ENCODE results near the gene YES1. TPM values are rescaled to one million over a fixed set of nuclear protein-coding genes. Genes with fewer than 3 reads are reported as not detected.

YES1 gene
- total RNA-seq, 2 experiments from 2014 or later: not detected

- CTCF ChIA-PET (ENCODE audit: unreplicated experiment): no interaction called here
- no peaks in the 10 kb centered on the region for H3K36me3 ChIP-seq (ENCODE audit: insufficient read depth, low read length)
- no peak overlapping the region for H2AFZ ChIP-seq (ENCODE audit: low read length)
- POLR2A ChIA-PET: no interaction called here
- intact Hi-C loops (cut with micrococcal nuclease; ENCODE audit: unreplicated experiment): no loop called here
- H3K27ac ChIP-seq (ENCODE audit: low read depth, low read length, poor library complexity, severe bottlenecking): no peak overlapping the region
- no peak overlapping the region for H3K4me3 ChIP-seq (ENCODE audit: low read depth, low read length, poor library complexity, severe bottlenecking)
- BruUV-seq (replicated peaks): no TSS peak
- H4K20me1 ChIP-seq (ENCODE audit: insufficient read depth, low read length): no peaks in the 10 kb centered on the region
- no peak for TF ChIP-seq EZH2phosphoT487 (IDR thresholded peaks at IDR 0.05; ENCODE audit: borderline replicate concordance, low read depth, low read length)
- no peak for TF ChIP-seq CTCF (conservative IDR thresholded peaks at IDR 0.05; ENCODE audit: low read length)
- H3K79me2 ChIP-seq (ENCODE audit: insufficient read depth, low read depth, low read length): no peaks in the 10 kb centered on the region
- H3K9me2 ChIP-seq (ENCODE audit: insufficient read depth, low read length): no peaks in the 10 kb centered on the region
- H3K4me1 ChIP-seq (ENCODE audit: insufficient read depth, low read length, poor library complexity, severe bottlenecking): no peaks in the 10 kb centered on the region
- no peak overlapping the region for H3K4me2 ChIP-seq (ENCODE audit: low read length)
- no peaks in the 10 kb centered on the region for H3K9me3 ChIP-seq (ENCODE audit: low read length)
- DNase-seq (ENCODE audit: low spot score): no peak
These were observed 33.2 kb upstream of the YES1 start for GRCh38 chr18:845152-845819.

GRCh38 chr18:841647-842370 is 29.8 kb upstream of the YES1 start:
- no peak for TF ChIP-seq CTCF (conservative IDR thresholded peaks at IDR 0.05; ENCODE audit: low read length)
- no peak for TF ChIP-seq EZH2phosphoT487 (IDR thresholded peaks at IDR 0.05; ENCODE audit: borderline replicate concordance, low read depth, low read length)
- no peak overlapping the region for H2AFZ ChIP-seq (ENCODE audit: low read length)
- BruUV-seq (replicated peaks): no TSS peak
- intact Hi-C loops (cut with micrococcal nuclease; ENCODE audit: unreplicated experiment): no loop called here
- no peaks in the 10 kb centered on the region for H3K9me3 ChIP-seq (ENCODE audit: low read length)
- ChIA-PET POLR2A (no interaction called here), CTCF (ENCODE audit: unreplicated experiment) (interaction anchor here (0.8 kb wide), 1 partner anchor 224 kb away, joined by 3 read pairs; no protein-coding TSS in a partner anchor)
- DNase-seq (ENCODE audit: low spot score): no peak
- no peak overlapping the region for H3K27ac ChIP-seq (ENCODE audit: low read depth, low read length, poor library complexity, severe bottlenecking)
- no peak overlapping the region for H3K4me2 ChIP-seq (ENCODE audit: low read length)
- no peaks in the 10 kb centered on the region for H3K36me3 ChIP-seq (ENCODE audit: insufficient read depth, low read length)
- no peaks in the 10 kb centered on the region for H3K9me2 ChIP-seq (ENCODE audit: insufficient read depth, low read length)
- H4K20me1 ChIP-seq (ENCODE audit: insufficient read depth, low read length): no peaks in the 10 kb centered on the region
- H3K4me1 ChIP-seq (ENCODE audit: insufficient read depth, low read length, poor library complexity, severe bottlenecking): no peaks in the 10 kb centered on the region
- no peak overlapping the region for H3K4me3 ChIP-seq (ENCODE audit: low read depth, low read length, poor library complexity, severe bottlenecking)
- no peaks in the 10 kb centered on the region for H3K79me2 ChIP-seq (ENCODE audit: insufficient read depth, low read depth, low read length)

- no TSS peak for BruUV-seq (replicated peaks)
- Histone ChIP-seq H3K4me1 (ENCODE audit: insufficient read depth, low read length, poor library complexity, severe bottlenecking) (no peaks in the 10 kb centered on the region), H3K4me2 (ENCODE audit: low read length) (no peak overlapping the region), H3K4me3 (ENCODE audit: low read depth, low read length, poor library complexity, severe bottlenecking) (no peak overlapping the region), H3K36me3 (ENCODE audit: insufficient read depth, low read length) (no peaks in the 10 kb centered on the region), H3K79me2 (ENCODE audit: insufficient read depth, low read depth, low read length) (no peaks in the 10 kb centered on the region), H3K9me3 (ENCODE audit: low read length) (no peaks in the 10 kb centered on the region), H4K20me1 (ENCODE audit: insufficient read depth, low read length) (no peaks in the 10 kb centered on the region), H3K27ac (ENCODE audit: low read depth, low read length, poor library complexity, severe bottlenecking) (no peak overlapping the region), H3K9me2 (ENCODE audit: insufficient read depth, low read length) (no peaks in the 10 kb centered on the region), H2AFZ (ENCODE audit: low read length) (no peak overlapping the region)
- intact Hi-C loops (cut with micrococcal nuclease; ENCODE audit: unreplicated experiment): no loop called here
- CTCF ChIA-PET (ENCODE audit: unreplicated experiment): no interaction called here
- no peak for DNase-seq (ENCODE audit: low spot score)
- no peak for TF ChIP-seq CTCF (conservative IDR thresholded peaks at IDR 0.05; ENCODE audit: low read length)
- TF ChIP-seq EZH2phosphoT487 (IDR thresholded peaks at IDR 0.05; ENCODE audit: borderline replicate concordance, low read depth, low read length): no peak
- POLR2A ChIA-PET: interaction anchor here (0.6 kb wide), 1 partner anchor 17 kb away, joined by 3 read pairs; no protein-coding TSS in a partner anchor
These were observed 28.5 kb upstream of the YES1 start for GRCh38 chr18:840516-840915.

All from OCI-LY7 (cell line).